GM23248 (cell line): Measurements from ENCODE around the gene XRCC4. TPM values are rescaled to one million over a fixed set of nuclear protein-coding genes. Genes with fewer than 3 reads are reported as not detected.
A peak's percentile ranks its signal among the peaks of the same experiment; 100 is the strongest.

ENCODE experiments used
- DNase-seq: peaks from one replicate; pipeline ENCODE4 v3.0.0-alpha.2; 2015
- H2AFZ ChIP-seq: fragments of 200-600 bp; sonication (generic); 2 replicates; pipeline ENCODE4 v1.6.1; 2016; ENCODE audit warnings: antibody characterized with exemption
- H3F3A ChIP-seq: fragments of 200-600 bp; sonication (generic); 2 replicates; pipeline ENCODE4 v1.6.1; 2016; ENCODE audit warnings: mild to moderate bottlenecking, antibody characterized with exemption, mixed run types; ENCODE audit not compliant: insufficient read depth
- H3K27ac ChIP-seq: fragments of 200-600 bp; sonication (generic); 2 replicates; pipeline ENCODE4 v1.5.1; 2016; ENCODE audit warnings: mild to moderate bottlenecking
- H3K27me3 ChIP-seq: fragments of 200-600 bp; sonication (generic); replicated peaks from 2 replicates; pipeline ENCODE4 v1.6.1; 2016; ENCODE audit warnings: mild to moderate bottlenecking; ENCODE audit not compliant: insufficient read depth
- H3K36me3 ChIP-seq: fragments of 200-600 bp; sonication (generic); 2 replicates; pipeline ENCODE4 v1.6.1; 2016; ENCODE audit warnings: low read depth, mild to moderate bottlenecking
- H3K4me1 ChIP-seq: fragments of 200-600 bp; sonication (generic); 2 replicates; pipeline ENCODE4 v1.6.1; 2016; ENCODE audit warnings: mild to moderate bottlenecking; ENCODE audit not compliant: insufficient read depth
- H3K4me2 ChIP-seq: fragments of 200-600 bp; sonication (generic); one replicate; pipeline ENCODE4 v1.6.1; 2016; ENCODE audit warnings: mild to moderate bottlenecking; ENCODE audit not compliant: unreplicated experiment
- H3K4me3 ChIP-seq: fragments of 200-600 bp; sonication (generic); 2 replicates; pipeline ENCODE4 v1.5.1; 2016; ENCODE audit warnings: mild to moderate bottlenecking
- H3K79me2 ChIP-seq: fragments of 200-600 bp; sonication (generic); 2 replicates; pipeline ENCODE4 v1.6.1; 2016; ENCODE audit warnings: mild to moderate bottlenecking; ENCODE audit not compliant: insufficient read depth
- H3K9ac ChIP-seq: fragments of 200-600 bp; sonication (generic); 2 replicates; pipeline ENCODE4 v1.6.1; 2016; ENCODE audit warnings: mild to moderate bottlenecking
- H3K9me2 ChIP-seq: fragments of 200-600 bp; sonication (generic); 2 replicates; pipeline ENCODE4 v1.6.1; 2016; ENCODE audit warnings: mixed run types, mild to moderate bottlenecking, moderate library complexity; ENCODE audit not compliant: insufficient read depth
- H3K9me3 ChIP-seq: fragments of 200-600 bp; sonication (generic); one replicate; pipeline ENCODE4 v1.6.1; 2017; ENCODE audit warnings: low read depth
- H4K20me1 ChIP-seq: fragments of 200-600 bp; sonication (generic); 2 replicates; pipeline ENCODE4 v1.6.0; 2016; ENCODE audit not compliant: insufficient read depth
- EZH2 ChIP-seq: fragments of 200-600 bp; sonication (generic); IDR thresholded peaks from 2 replicates; pipeline ENCODE4 v1.6.1; 2018; ENCODE audit warnings: antibody characterized with exemption, mild to moderate bottlenecking; ENCODE audit not compliant: insufficient read depth, poor library complexity, severe bottlenecking
- EZH2phosphoT487 ChIP-seq: fragments of 200-600 bp; sonication (generic); IDR thresholded peaks from 2 replicates; pipeline ENCODE4 v1.6.1; 2018; ENCODE audit warnings: antibody characterized with exemption, moderate library complexity, mild to moderate bottlenecking, low read depth; ENCODE audit not compliant: insufficient read depth
- WGBS, 2 experiments: methylation state at CpG; one replicate each; pipeline ENCODE4 v1.1.6; 2015 to 2017; ENCODE audit warnings: low lambda C conversion rate in 2 of 2, low coverage in 1 of 2; ENCODE audit errors: missing lambda C conversion rate in 2 of 2; 5-methylcytosine and 5-hydroxymethylcytosine counted together
- in situ Hi-C: fragments of 300-500 bp; cut with MboI; formaldehyde crosslinking; loops from 2 replicates; pipeline ENCODE4 v1.15.0; 2020
- polyA plus RNA-seq: library from polyadenylated mRNA; unstranded; fragments of >200 nt; fragmentation: Nextera tagmentation; extraction: Ambion mirVana; gene quantifications from 2 replicates; pipeline ENCODE4 v1.2.1, GENCODE V29; 2016
- total RNA-seq: library from RNA; depleted of rRNA; stranded (reverse); fragments of >200 nt; shearing (Covaris generic); gene quantifications from 2 replicates; pipeline ENCODE4 v1.2.3, GENCODE V29; 2014

XRCC4 gene
- total and polyA plus RNA-seq, 2 experiments from 2014 or later: 11.5 to 11.7 TPM

GRCh38 chr5:83095163-83095956, 18.0 kb downstream of the XRCC4 start:
- H3K79me2 ChIP-seq: no peaks in the 10 kb centered on the region
- H3K4me2 ChIP-seq: peak overlapping the region; percentile 69
- no peak for DNase-seq
- H3K27ac ChIP-seq: peak overlapping the region; percentile 15; the same call in 1 of the 2 replicates
- peaks cover 35% of the 10 kb centered on the region for H3K4me1 ChIP-seq
- 66 to 84% methylated on average over 3 of the region's 3 CpGs for WGBS, 2 experiments
- H3K4me3 ChIP-seq: no peak overlapping the region
- peak overlapping the region; percentile 21; the same call in 1 of the 2 replicates for H2AFZ ChIP-seq
- no peaks in the 10 kb centered on the region for H3K36me3 ChIP-seq
- H3K9ac ChIP-seq: no peak overlapping the region
- no peaks in the 10 kb centered on the region for H4K20me1 ChIP-seq
- no peaks in the 10 kb centered on the region for H3K9me2 ChIP-seq
- no peak for TF ChIP-seq EZH2phosphoT487
- TF ChIP-seq EZH2: no peak
- in situ Hi-C loops: no loop called here
- H3F3A ChIP-seq: peaks cover 25% of the 10 kb centered on the region
- no peaks in the 10 kb centered on the region for H3K9me3 ChIP-seq
- no peaks in the 10 kb centered on the region for H3K27me3 ChIP-seq

- Histone ChIP-seq H3K9ac (no peak overlapping the region), H3K27me3 (no peaks in the 10 kb centered on the region), H3K9me2 (no peaks in the 10 kb centered on the region), H3K27ac (peak overlapping the region; percentile 36), H3K4me3 (no peak overlapping the region), H3K4me1 (peaks cover 35% of the 10 kb centered on the region), H3K36me3 (no peaks in the 10 kb centered on the region), H3F3A (peaks cover 25% of the 10 kb centered on the region), H3K9me3 (no peaks in the 10 kb centered on the region), H4K20me1 (no peaks in the 10 kb centered on the region), H3K4me2 (peak overlapping the region; percentile 69), H2AFZ (peak overlapping the region; percentile 21; the same call in 1 of the 2 replicates), H3K79me2 (no peaks in the 10 kb centered on the region)
- TF ChIP-seq EZH2 (no peak), EZH2phosphoT487 (no peak)
- in situ Hi-C loops: no loop called here
- peak; percentile 94 for DNase-seq
- 32 to 35% methylated on average over 6 of the region's 6 CpGs for WGBS, 2 experiments
These were observed 18.7 kb downstream of the XRCC4 start for GRCh38 chr5:83095957-83096539.

GRCh38 chr5:83096660-83097339, 19.5 kb downstream of the XRCC4 start:
- Histone ChIP-seq H3K79me2 (no peaks in the 10 kb centered on the region), H2AFZ (no peak overlapping the region), H3K27ac (peak overlapping the region; percentile 36), H3K36me3 (no peaks in the 10 kb centered on the region), H3F3A (peaks cover 25% of the 10 kb centered on the region), H4K20me1 (no peaks in the 10 kb centered on the region), H3K9me2 (no peaks in the 10 kb centered on the region), H3K4me2 (peak overlapping the region; percentile 69), H3K4me1 (peaks cover 35% of the 10 kb centered on the region), H3K4me3 (no peak overlapping the region), H3K9me3 (no peaks in the 10 kb centered on the region), H3K9ac (no peak overlapping the region), H3K27me3 (no peaks in the 10 kb centered on the region)
- WGBS, 2 experiments: 55 to 61% methylated on average over 2 of the region's 2 CpGs
- in situ Hi-C loops: no loop called here
- TF ChIP-seq EZH2phosphoT487: no peak
- no peak for TF ChIP-seq EZH2
- peak; percentile 51 for DNase-seq

- Histone ChIP-seq H3K27me3 (no peaks in the 10 kb centered on the region), H3F3A (peaks cover 25% of the 10 kb centered on the region), H3K4me1 (peaks cover 35% of the 10 kb centered on the region), H3K4me3 (no peak overlapping the region), H2AFZ (no peak overlapping the region), H3K27ac (peak overlapping the region; percentile 36; the same call in 1 of the 2 replicates), H3K9ac (no peak overlapping the region), H3K4me2 (peak overlapping the region; percentile 41), H4K20me1 (no peaks in the 10 kb centered on the region), H3K9me2 (no peaks in the 10 kb centered on the region), H3K9me3 (no peaks in the 10 kb centered on the region), H3K36me3 (no peaks in the 10 kb centered on the region), H3K79me2 (no peaks in the 10 kb centered on the region)
- peak; percentile 59 for DNase-seq
- TF ChIP-seq EZH2: no peak
- no peak for TF ChIP-seq EZH2phosphoT487
- in situ Hi-C loops: no loop called here
- WGBS, 2 experiments: 100% methylated on average over 2 of the region's 2 CpGs
These were observed 20.4 kb downstream of the XRCC4 start for GRCh38 chr5:83097689-83098231.
